ENCODE data around the gene GCFC2. TPM values are rescaled to one million over a fixed set of nuclear protein-coding genes. Genes with fewer than 3 reads are reported as not detected.

GCFC2 gene
- total and polyA plus RNA-seq, 4 donors: 10.4 to 28.2 (median 17.2) TPM

GRCh38 chr2:75619956-75620740, 90.6 kb downstream of the GCFC2 start:
- H3K9me3 ChIP-seq (ENCODE audit: control insufficient read depth in 4 of 4, low read length in 3 of 4): no peaks in the 10 kb centered on the region
- DNase-seq (ENCODE audit: low spot score): no peak
- H3K9ac ChIP-seq (ENCODE audit: low read depth in 1 of 2, low read length in 2 of 2): no peak overlapping the region
- TF ChIP-seq YY1 (IDR thresholded peaks at IDR 0.05) (no peak), CTCF (IDR thresholded peaks at IDR 0.05; ENCODE audit: low read depth, low read length, missing input control) (no peak), ZBTB33 (IDR thresholded peaks at IDR 0.05) (no peak)
- no peak overlapping the region for H3K27ac ChIP-seq (ENCODE audit: low read depth in 1 of 2, low read length in 2 of 2)
- no peak overlapping the region for H3K4me3 ChIP-seq (ENCODE audit: low read depth in 1 of 3, low read length in 3 of 3)
- 89% methylated on average over 4 of the region's 4 CpGs for WGBS
- no peaks in the 10 kb centered on the region for H3K4me1 ChIP-seq (ENCODE audit: control insufficient read depth in 4 of 4, insufficient read depth in 4 of 4, low read length in 3 of 4)
- H3K27me3 ChIP-seq (ENCODE audit: control insufficient read depth in 4 of 4, insufficient read depth in 4 of 4, low read length in 3 of 4): no peaks in the 10 kb centered on the region
- H3K36me3 ChIP-seq (ENCODE audit: control insufficient read depth in 4 of 4, insufficient read depth in 3 of 4, low read depth in 1 of 4, low read length in 3 of 4): no peaks in the 10 kb centered on the region

- no peak for TF ChIP-seq FOXA1 (IDR thresholded peaks at IDR 0.05)
- TF ChIP-seq NR2F2 (IDR thresholded peaks at IDR 0.05): no peak
- TF ChIP-seq YY1 (IDR thresholded peaks at IDR 0.05): no peak
- TF ChIP-seq GABPA (IDR thresholded peaks at IDR 0.05 in 1 of 2, conservative IDR thresholded peaks at IDR 0.05 in 1 of 2): no peak
- no peak for TF ChIP-seq MAX (IDR thresholded peaks at IDR 0.05)
- TF ChIP-seq ZBTB33 (IDR thresholded peaks at IDR 0.05): no peak
- no peak for TF ChIP-seq RXRA (IDR thresholded peaks at IDR 0.05)
- TF ChIP-seq CTCF (IDR thresholded peaks at IDR 0.05; ENCODE audit: low read depth, low read length, missing input control): no peak
- TF ChIP-seq HNF4A (conservative IDR thresholded peaks at IDR 0.05): no peak
- TF ChIP-seq REST (IDR thresholded peaks at IDR 0.05): no peak
- no peak for TF ChIP-seq JUND (IDR thresholded peaks at IDR 0.05)
- no peaks in the 10 kb centered on the region for H3K27me3 ChIP-seq (ENCODE audit: control insufficient read depth in 4 of 4, insufficient read depth in 4 of 4, low read length in 3 of 4)
- H3K9me3 ChIP-seq (ENCODE audit: control insufficient read depth in 4 of 4, low read length in 3 of 4): no peaks in the 10 kb centered on the region
- H3K36me3 ChIP-seq (ENCODE audit: control insufficient read depth in 4 of 4, insufficient read depth in 3 of 4, low read depth in 1 of 4, low read length in 3 of 4): no peaks in the 10 kb centered on the region
- H3K27ac ChIP-seq (ENCODE audit: low read depth in 1 of 2, low read length in 2 of 2): no peak overlapping the region
- WGBS: 95% methylated on average over 3 of the region's 3 CpGs
- H3K4me1 ChIP-seq (ENCODE audit: control insufficient read depth in 4 of 4, insufficient read depth in 4 of 4, low read length in 3 of 4): peaks cover 0 to 7% (median 1%) of the 10 kb centered on the region in 4 donors
- DNase-seq (ENCODE audit: low spot score): no peak
- no peak overlapping the region for H3K9ac ChIP-seq (ENCODE audit: low read depth in 1 of 2, low read length in 2 of 2)
- no peak overlapping the region for H3K4me3 ChIP-seq (ENCODE audit: low read depth in 1 of 3, low read length in 3 of 3)
Observed at GRCh38 chr2:75616933-75617332, 93.8 kb downstream of the GCFC2 start.

Data from liver (tissue), 9 donors.